Tibial nerve (tissue), 4 donors: Measurements from ENCODE around the gene JADE2. TPM values are rescaled to one million over a fixed set of nuclear protein-coding genes. Genes with fewer than 3 reads are reported as not detected.
A peak's percentile ranks its signal among the peaks of the same experiment; 100 is the strongest.

Source experiments
- DNase-seq, 2 donors: peaks; one replicate each; pipeline ENCODE4 v3.0.0-alpha.2; 2019; ENCODE audit warnings: low spot score in 2 of 2
- H3K27ac ChIP-seq, 4 donors: fragments of 200-600 bp; sonication (generic) in 3 of 4; one replicate each; pipeline ENCODE4 v1.5.1; 2017 to 2019; ENCODE audit warnings: mild to moderate bottlenecking in 1 of 4
- H3K27me3 ChIP-seq, 2 donors: fragments of 200-600 bp; sonication (generic) in 1 of 2; one replicate each; pipeline versions ENCODE4 v1.5.1 to v1.6.0; 2017 to 2019
- H3K36me3 ChIP-seq, 3 donors: fragments of 200-600 bp; sonication (generic); one replicate each; pipeline ENCODE4 v1.5.1; 2018 to 2019
- H3K4me1 ChIP-seq, 4 donors: fragments of 200-600 bp; sonication (generic) in 3 of 4; one replicate each; pipeline ENCODE4 v1.5.1; 2017 to 2019
- H3K4me3 ChIP-seq, 4 donors: fragments of 200-600 bp; sonication (generic) in 3 of 4; one replicate each; pipeline ENCODE4 v1.5.1; 2017 to 2019; ENCODE audit warnings: mild to moderate bottlenecking in 1 of 4, moderate library complexity in 1 of 4
- H3K9me3 ChIP-seq, 4 donors: fragments of 200-600 bp; sonication (generic) in 3 of 4; one replicate each; pipeline ENCODE4 v1.5.1; 2017 to 2019
- CTCF ChIP-seq, 5 experiments: fragments of 200-600 bp in 3 of 5; fragments of 450-650 bp in 2 of 5; sonication (generic) in 3 of 5; IDR thresholded peaks; one replicate each; pipeline ENCODE4 v1.5.1; 2016 to 2019; ENCODE audit warnings: antibody characterized with exemption in 5 of 5, mild to moderate bottlenecking in 3 of 5, moderate library complexity in 2 of 5
- EP300 ChIP-seq, 2 donors: sonication (generic); formaldehyde crosslinking; IDR thresholded peaks; one replicate each; pipeline ENCODE4 v1.6.1; 2017; ENCODE audit warnings: antibody characterized with exemption in 2 of 2, mild to moderate bottlenecking in 1 of 2
- POLR2A ChIP-seq, 2 donors: fragments of 450-650 bp; IDR thresholded peaks; one replicate each; pipeline ENCODE4 v1.6.1; 2017; ENCODE audit warnings: antibody characterized with exemption in 2 of 2, mild to moderate bottlenecking in 2 of 2, moderate library complexity in 2 of 2
- WGBS, 2 donors: methylation state at CpG; one replicate each; pipeline ENCODE4 v1.1.5; 2018; 5-methylcytosine and 5-hydroxymethylcytosine counted together
- total RNA-seq, 4 donors: library from RNA; depleted of rRNA; stranded (reverse); fragments of >200 nt; gene quantifications; one replicate each; pipeline ENCODE4 v1.1.0, GENCODE V29; 2016

JADE2 gene
- total RNA-seq, 4 donors from 2014 or later = 58.8 to 90.6 (median 73.9) TPM

DNA sequence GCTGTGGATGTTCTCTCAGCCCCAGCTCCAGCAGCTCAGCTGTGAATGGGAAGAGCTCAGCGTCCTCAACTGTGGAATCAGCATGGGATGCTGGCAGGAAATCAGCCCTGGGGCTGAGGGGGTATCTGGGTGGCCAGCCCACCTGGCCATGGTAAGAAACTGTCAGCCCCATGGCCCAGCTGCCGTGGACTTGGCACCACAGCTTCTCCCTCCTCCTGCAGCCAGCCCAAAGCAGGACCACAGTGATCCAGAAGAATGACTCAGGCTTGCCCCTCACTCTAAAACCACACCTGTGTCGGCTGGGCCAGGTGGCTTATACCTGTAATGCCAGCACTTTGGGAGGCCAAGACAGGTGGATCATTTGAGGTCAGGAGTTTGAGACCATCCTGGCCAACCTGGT is 59.2 kb downstream of the JADE2 start:
- Histone ChIP-seq H3K27ac (no peak overlapping the region), H3K27me3 (no peaks in the 10 kb centered on the region), H3K36me3 (peaks cover 0 to 18% (median 2%) of the 10 kb centered on the region in 3 donors), H3K4me3 (no peak overlapping the region), H3K4me1 (peaks cover 0 to 35% (median 3%) of the 10 kb centered on the region in 4 donors), H3K9me3 (no peaks in the 10 kb centered on the region)
- 60 to 88% methylated on average over 2 to 3 of the region's 3 CpGs for WGBS, 2 donors
- DNase-seq = no peak
- TF ChIP-seq CTCF (IDR thresholded peaks at IDR 0.05) (no peak), EP300 (IDR thresholded peaks at IDR 0.05) (no peak), POLR2A (IDR thresholded peaks at IDR 0.05) (no peak)

DNA sequence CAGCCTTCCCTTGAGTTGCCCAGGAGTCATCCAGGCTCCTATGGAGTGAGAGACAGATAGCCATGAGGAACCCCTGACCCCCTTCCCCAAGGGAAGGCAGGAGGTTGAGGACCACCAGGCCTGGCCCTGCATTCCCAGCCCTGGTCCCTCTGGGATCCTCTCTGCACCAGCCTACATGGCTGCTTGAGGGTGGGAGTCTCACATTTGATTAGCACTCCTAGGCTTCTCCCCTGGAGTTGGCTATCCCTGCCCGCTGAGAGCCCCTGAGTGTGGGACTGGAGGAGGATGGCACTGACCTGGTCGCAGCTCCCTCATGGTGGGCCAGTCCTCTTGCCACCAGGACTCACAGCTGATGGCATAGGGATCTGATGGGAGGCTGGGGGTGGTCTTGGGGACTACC is 60.5 kb downstream of the JADE2 start:
- no peaks in the 10 kb centered on the region for H3K27me3 ChIP-seq
- H3K36me3 ChIP-seq = peaks cover 0 to 6% (median 0%) of the 10 kb centered on the region in 3 donors
- TF ChIP-seq EP300 (IDR thresholded peaks at IDR 0.05) (no peak), CTCF (IDR thresholded peaks at IDR 0.05) (no peak), POLR2A (IDR thresholded peaks at IDR 0.05) (no peak)
- H3K4me3 ChIP-seq = no peak overlapping the region
- H3K4me1 ChIP-seq = peaks cover 0 to 23% (median 3%) of the 10 kb centered on the region in 4 donors
- H3K9me3 ChIP-seq = no peaks in the 10 kb centered on the region
- 83 to 100% methylated on average over 1 to 2 of the region's 2 CpGs for WGBS, 2 donors
- H3K27ac ChIP-seq = no peak overlapping the region
- no peak for DNase-seq

GRCh38 chr5:134586866-134587524 is 61.5 kb downstream of the JADE2 start:
- TF ChIP-seq POLR2A (IDR thresholded peaks at IDR 0.05) = no peak
- TF ChIP-seq EP300 (IDR thresholded peaks at IDR 0.05) = peak in 1 of 2 donors; percentile 11
- peak; percentile 63 to 88 (median 82) for TF ChIP-seq CTCF (IDR thresholded peaks at IDR 0.05)
- 23 to 31% methylated on average over 10 to 13 of the region's 13 CpGs for WGBS, 2 donors

DNA sequence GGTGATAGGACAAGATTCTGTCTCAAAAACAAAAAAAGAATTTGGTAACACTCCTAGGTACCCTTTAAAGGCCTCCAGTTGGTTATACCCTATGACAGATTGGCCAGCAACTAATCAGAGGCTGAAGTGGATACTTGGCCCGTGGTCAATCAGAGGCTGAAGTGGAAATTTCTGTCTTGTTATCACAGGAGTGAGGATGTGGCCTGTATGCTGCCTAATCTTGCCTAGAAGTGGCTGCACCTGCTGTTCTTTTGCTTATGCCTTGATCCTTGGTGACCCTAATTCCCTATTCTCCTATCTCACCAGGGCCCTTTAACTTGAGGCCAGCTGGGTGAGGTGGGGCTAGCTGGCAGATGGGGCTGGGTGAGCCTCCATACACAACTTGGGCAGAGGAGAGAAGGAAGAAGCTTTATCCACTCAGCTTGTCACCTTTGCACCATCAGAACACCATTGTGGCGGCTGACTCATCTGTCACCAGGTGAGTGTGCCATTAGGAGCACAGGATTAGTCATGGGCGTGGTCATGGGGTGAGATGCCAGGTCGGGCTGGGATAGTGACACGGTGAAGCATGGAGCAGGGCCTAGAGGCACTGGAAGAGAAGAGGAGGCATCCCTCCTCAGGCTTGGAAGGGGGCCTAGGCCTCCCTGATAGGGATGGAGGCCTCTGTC is 65.7 kb downstream of the JADE2 start:
- no peaks in the 10 kb centered on the region for H3K36me3 ChIP-seq
- WGBS, 2 donors = 85 to 88% methylated on average over 5 of the region's 5 CpGs
- H3K27me3 ChIP-seq = no peaks in the 10 kb centered on the region
- no peak for DNase-seq
- peaks cover 0 to 14% (median 3%) of the 10 kb centered on the region in 4 donors for H3K4me1 ChIP-seq
- H3K9me3 ChIP-seq = no peaks in the 10 kb centered on the region
- no peak overlapping the region for H3K4me3 ChIP-seq
- no peak overlapping the region for H3K27ac ChIP-seq
- TF ChIP-seq EP300 (IDR thresholded peaks at IDR 0.05) = no peak
- no peak for TF ChIP-seq CTCF (IDR thresholded peaks at IDR 0.05)

More at GRCh38 chr5:134586866-134587524, 61.5 kb downstream of the JADE2 start:
- Histone ChIP-seq H3K27me3 (no peaks in the 10 kb centered on the region), H3K36me3 (no peaks in the 10 kb centered on the region), H3K27ac (peak overlapping the region in 2 of 4 donors; percentile 30 to 42), H3K4me3 (no peak overlapping the region), H3K4me1 (peaks cover 0 to 13% (median 3%) of the 10 kb centered on the region in 4 donors), H3K9me3 (no peaks in the 10 kb centered on the region)
- DNase-seq = peak; percentile 70 to 86

DNA sequence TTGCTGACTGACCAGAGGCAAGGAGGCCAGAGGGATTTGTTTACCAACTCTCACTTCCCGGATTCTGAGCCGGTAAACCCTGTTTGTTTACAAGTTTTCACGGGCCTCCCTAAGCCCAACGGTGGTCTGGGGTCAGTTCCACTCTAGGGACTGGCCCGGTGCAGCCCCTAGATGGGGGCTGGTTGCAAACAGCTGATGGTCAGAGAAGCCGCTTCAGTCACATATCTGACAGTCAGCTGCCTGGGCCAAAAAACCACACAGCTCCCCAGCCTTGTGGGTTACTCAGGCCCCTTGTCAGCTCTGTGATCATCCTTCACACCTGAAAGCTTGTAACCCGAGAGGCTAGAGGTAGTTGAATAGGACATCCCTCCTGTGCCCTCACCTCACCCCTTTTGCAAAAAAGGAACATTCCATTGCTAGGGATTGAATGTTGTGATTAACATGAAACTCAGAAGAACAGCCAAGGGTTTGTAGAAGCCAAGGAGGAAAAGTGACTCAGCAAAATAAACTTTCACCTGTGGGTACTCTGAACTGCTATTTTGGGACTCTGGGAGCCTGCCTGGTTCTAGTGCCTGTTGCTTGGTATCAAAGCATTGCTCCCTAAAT is 66.8 kb downstream of the JADE2 start:
- TF ChIP-seq EP300 (IDR thresholded peaks at IDR 0.05) = no peak
- TF ChIP-seq POLR2A (IDR thresholded peaks at IDR 0.05) = no peak
- TF ChIP-seq CTCF (IDR thresholded peaks at IDR 0.05) = no peak
- no peak overlapping the region for H3K27ac ChIP-seq
- no peaks in the 10 kb centered on the region for H3K27me3 ChIP-seq
- DNase-seq = no peak
- H3K4me3 ChIP-seq = no peak overlapping the region
- WGBS, 2 donors = 29 to 33% methylated on average over 7 of the region's 7 CpGs
- H3K36me3 ChIP-seq = no peaks in the 10 kb centered on the region
- H3K4me1 ChIP-seq = peaks cover 0 to 7% (median 0%) of the 10 kb centered on the region in 4 donors
- no peaks in the 10 kb centered on the region for H3K9me3 ChIP-seq
